ENCODE data around the gene CFAP73. TPM values are rescaled to one million over a fixed set of nuclear protein-coding genes. Genes with fewer than 3 reads are reported as not detected.

Gene CFAP73
- total RNA-seq, 1 experiment from 2014 or later, result 0.94 TPM

- no peak for TF ChIP-seq SOX15 (CRISPR knock-in tag; IDR thresholded peaks at IDR 0.05)
These were observed 23.7 kb downstream of the CFAP73 start (continued) for GRCh38 chr12:113173081-113173698.

- ATAC-seq (peak; percentile 88), DNase-seq (ENCODE audit: low spot score) (peak; percentile 86)
- CTCF ChIA-PET, result interaction anchor here (0.5 to 2.2 kb wide), 34 partner anchors 9 to 1292 kb away, joined by 3 to 40 read pairs (median 4); partner anchors contain the start of genes CFAP73, DDX54, RASAL1 and RITA1
- Mint-ChIP-seq H3K4me3 (no peak overlapping the region), H3K36me3 (peaks cover 79% of the 10 kb centered on the region), H3K27ac (peak overlapping the region; percentile 90), H3K9me3 (no peaks in the 10 kb centered on the region), H3K27me3 (ENCODE audit: low read depth) (no peaks in the 10 kb centered on the region), H3K4me1 (no peaks in the 10 kb centered on the region)
- no peak for TF ChIP-seq EMX1 (CRISPR knock-in tag; IDR thresholded peaks at IDR 0.05)
- peak; percentile 99 for TF ChIP-seq CTCF (IDR thresholded peaks at IDR 0.05)
- POLR2A ChIA-PET, result interaction anchor here (0.7 kb wide), 1 partner anchor 61 kb away, joined by 5 read pairs; no protein-coding TSS in a partner anchor
These were observed 25.2 kb downstream of the CFAP73 start for GRCh38 chr12:113174461-113175384.

GRCh38 chr12:113179023-113179422 lies 29.5 kb downstream of the CFAP73 start:
- DNase-seq (ENCODE audit: low spot score), result no peak
- Mint-ChIP-seq H3K27ac (no peak overlapping the region), H3K36me3 (peaks cover 61% of the 10 kb centered on the region), H3K27me3 (ENCODE audit: low read depth) (no peaks in the 10 kb centered on the region), H3K9me3 (no peaks in the 10 kb centered on the region), H3K4me3 (no peak overlapping the region), H3K4me1 (no peaks in the 10 kb centered on the region)
- ATAC-seq, result no peak
- ChIA-PET POLR2A (interaction anchor here (0.7 kb wide), 1 partner anchor 289 kb away, joined by 3 read pairs; no protein-coding TSS in a partner anchor), CTCF (no interaction called here)
- no peak for TF ChIP-seq ZNF532 (CRISPR knock-in tag; IDR thresholded peaks at IDR 0.05; ENCODE audit: borderline replicate concordance)
- no peak for TF ChIP-seq ZNF121 (CRISPR knock-in tag; IDR thresholded peaks at IDR 0.05)
- TF ChIP-seq MYBL2 (CRISPR knock-in tag; IDR thresholded peaks at IDR 0.05), result no peak
- TF ChIP-seq ESRRA (CRISPR knock-in tag; IDR thresholded peaks at IDR 0.05; ENCODE audit: borderline replicate concordance), result no peak
- TF ChIP-seq MXD4 (CRISPR knock-in tag; IDR thresholded peaks at IDR 0.05; ENCODE audit: borderline replicate concordance), result no peak
- TF ChIP-seq SOX15 (CRISPR knock-in tag; IDR thresholded peaks at IDR 0.05), result no peak
- TF ChIP-seq ZBTB21 (CRISPR knock-in tag; IDR thresholded peaks at IDR 0.05; ENCODE audit: borderline replicate concordance), result no peak
- TF ChIP-seq AFF4 (CRISPR knock-in tag; IDR thresholded peaks at IDR 0.05; ENCODE audit: borderline replicate concordance), result no peak
